Measurements from ENCODE around the gene KIF6.
"Not testable (repeated sequence)": the region's sequence is repeated elsewhere in the genome, so short reads cannot be mapped to it uniquely, and the experiment has no call there.

Gene KIF6

DNA sequence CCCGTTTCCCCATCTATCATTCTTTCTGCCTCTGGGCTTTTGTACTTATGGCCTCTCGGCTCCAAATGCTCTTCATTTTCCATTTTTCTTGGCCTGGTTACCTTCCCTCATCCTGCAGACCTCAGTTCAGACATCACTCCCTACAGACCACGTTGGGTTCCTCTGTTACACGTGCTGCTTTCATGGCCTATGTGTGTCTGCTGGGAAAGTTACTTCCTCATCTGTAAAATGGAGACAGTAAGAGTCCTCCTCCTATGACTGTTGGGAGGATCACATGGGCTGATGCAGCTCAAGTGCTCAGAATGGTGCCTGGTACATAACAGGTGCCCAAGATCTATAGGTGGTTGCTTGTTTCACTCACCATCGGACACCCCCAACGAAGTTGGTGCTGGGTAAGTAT is 424.5 kb downstream of the KIF6 start:
- DNase-seq (ENCODE audit: low read depth in 2 of 3, low spot score in 1 of 3), result no peak

DNA sequence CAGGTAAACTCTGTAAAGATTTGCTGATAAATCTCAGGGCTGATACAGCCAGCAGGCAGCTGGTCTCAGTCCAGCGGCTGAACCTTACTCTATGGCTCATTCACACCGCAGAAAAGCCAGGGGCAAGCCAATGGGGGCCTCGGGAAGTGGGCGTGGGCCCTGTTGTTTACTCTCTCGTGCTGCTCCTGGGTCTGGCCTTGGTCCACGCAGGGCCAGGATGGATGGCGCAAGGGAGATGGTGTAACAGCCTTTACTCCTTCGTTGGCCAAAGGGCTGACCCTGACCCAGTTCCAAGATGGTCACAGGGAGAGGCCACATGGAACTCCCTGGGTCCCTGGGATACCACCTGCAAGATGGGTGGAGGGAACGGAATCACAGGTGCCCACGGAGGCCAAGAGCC is 427.1 kb downstream of the KIF6 start:
- no peak for DNase-seq (ENCODE audit: low read depth in 2 of 3, low spot score in 1 of 3)

DNA sequence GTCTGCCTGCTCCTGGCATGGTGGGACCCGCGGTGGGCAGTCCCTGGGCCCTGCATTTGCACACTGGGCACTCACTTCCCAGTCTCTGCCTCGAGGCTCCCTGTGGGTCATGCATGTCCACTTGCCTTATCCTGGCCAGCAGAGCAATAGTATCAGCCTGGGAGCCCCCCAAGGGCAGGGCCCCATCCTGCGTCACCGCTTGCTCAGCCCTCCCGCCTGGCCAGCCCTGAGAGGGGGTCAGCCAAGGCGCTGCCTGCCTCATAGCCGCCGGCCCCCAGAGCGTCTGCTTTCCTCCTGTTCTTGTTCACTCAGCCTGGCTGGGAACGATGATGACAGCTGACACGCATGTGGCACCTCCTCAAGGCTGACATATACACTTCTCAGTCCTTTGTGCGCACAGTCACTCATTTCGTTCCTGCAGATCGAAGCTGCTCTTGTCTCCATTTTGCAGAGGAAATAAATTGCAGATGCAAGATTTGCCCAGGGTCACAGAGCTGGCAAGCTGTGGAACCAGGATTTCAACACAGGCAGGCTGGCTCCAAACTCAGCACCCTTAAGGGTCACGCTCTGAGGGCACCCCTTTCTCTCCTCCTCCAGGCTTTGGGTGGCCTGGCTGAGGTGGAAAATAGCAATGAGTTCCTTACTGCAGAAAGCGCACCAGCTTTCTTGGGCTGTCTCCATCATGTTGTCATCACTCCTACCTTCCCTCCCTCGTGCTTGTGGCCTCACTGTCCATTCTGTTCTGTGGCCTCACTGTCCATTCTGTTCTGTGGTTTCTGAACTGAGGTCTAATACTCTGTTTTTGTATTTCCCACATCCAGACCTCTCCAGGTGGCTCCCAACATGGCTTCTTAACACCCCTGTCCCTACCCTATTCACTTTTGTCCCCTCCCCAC is 428.2 kb downstream of the KIF6 start:
- DNase-seq (ENCODE audit: low read depth in 2 of 3, low spot score in 1 of 3), result no peak

DNA sequence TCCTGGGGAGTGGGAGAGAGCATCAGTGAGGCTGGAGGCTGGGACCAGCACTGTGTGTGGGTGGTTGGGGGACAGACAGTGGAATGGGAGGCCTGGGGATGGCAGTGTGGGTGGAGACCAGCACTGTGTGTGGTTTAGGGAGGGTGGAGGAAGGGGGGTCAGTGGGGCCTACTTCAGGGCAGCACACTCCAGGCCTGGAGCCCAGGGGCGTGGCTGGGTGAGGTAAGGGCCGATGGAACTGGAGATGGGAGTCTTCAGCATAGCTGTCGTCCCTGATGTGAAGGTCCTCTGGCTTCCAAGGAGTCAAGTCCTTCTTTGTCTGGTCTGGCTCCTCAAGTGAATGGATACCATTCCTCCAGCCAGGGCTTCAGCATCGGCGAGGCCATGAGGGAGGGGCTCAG is 429.6 kb downstream of the KIF6 start:
- no peak for DNase-seq (ENCODE audit: low read depth in 2 of 3, low spot score in 1 of 3)

DNA sequence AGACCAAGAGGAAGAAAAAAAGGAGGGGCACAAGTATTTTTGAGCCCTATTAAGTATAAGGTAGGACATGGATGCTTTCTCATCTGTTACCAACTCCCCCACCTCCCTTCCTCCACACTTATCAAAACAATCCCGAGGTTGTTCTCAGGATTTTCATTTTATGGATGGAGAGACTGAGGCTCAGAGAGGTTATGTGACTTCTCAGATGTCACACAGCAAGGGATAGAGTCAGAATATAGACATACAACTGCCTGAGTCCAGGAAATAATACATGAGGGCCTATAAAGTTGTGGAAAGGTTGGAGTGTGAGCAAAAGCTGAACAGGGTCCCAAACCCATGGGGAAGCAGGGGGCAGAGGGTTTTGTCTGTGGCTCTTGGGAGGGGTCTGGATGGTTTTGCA is 430.3 kb downstream of the KIF6 start:
- DNase-seq (ENCODE audit: low read depth in 2 of 3, low spot score in 1 of 3), result no peak

GRCh38 chr6:39294133-39294532 is 431.1 kb downstream of the KIF6 start:
- DNase-seq (ENCODE audit: low read depth in 2 of 3, low spot score in 1 of 3), result no peak

- no peak for DNase-seq (ENCODE audit: low read depth in 2 of 3, low spot score in 1 of 3)
These were observed 432.6 kb downstream of the KIF6 start for GRCh38 chr6:39292637-39293036.

- no peak for DNase-seq (ENCODE audit: low read depth in 2 of 3, low spot score in 1 of 3)
These were observed 435.7 kb downstream of the KIF6 start for GRCh38 chr6:39289490-39289889.

- DNase-seq (ENCODE audit: low read depth in 2 of 3, low spot score in 1 of 3), result no peak
These were observed 437.6 kb downstream of the KIF6 start for GRCh38 chr6:39287601-39288000.

- not testable (repeated sequence) for DNase-seq (ENCODE audit: low read depth in 2 of 3, low spot score in 1 of 3)
These were observed 438.6 kb downstream of the KIF6 start for GRCh38 chr6:39286596-39286995.

GRCh38 chr6:39282774-39283173 is 442.4 kb downstream of the KIF6 start:
- no peak for DNase-seq (ENCODE audit: low read depth in 2 of 3, low spot score in 1 of 3)

DNA sequence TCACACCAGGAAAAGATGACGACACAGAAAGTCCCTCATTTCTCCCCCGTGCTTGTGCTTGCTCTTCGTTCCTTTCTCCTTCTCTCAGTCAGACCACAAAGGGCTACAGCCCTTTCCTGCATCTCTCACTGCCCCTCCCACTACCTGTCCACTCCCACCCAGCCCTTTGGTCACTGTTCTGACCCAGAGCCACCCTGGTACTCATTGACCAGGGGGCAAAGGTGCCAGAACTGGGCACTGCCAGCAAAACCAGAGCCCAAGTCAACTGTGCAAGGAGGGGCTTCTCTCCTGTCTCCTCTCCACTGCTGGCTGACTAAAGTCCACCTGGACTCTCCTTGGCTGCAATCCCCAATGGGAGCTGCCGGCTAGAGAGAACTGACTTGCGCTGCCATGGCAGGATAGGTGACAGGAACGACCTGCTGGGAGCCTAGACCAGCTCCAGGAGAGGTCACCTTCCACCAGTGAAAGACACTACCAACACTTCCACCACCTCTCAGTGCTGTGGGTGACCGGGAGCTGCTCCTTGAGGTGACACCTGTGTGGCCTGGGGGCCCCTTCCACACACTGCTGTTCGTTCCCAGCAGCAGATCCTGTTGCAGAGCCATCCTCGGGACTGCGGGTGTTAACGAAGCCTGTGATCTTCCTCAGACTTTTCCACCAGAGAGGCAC is 443.8 kb downstream of the KIF6 start:
- DNase-seq (ENCODE audit: low read depth in 2 of 3, low spot score in 1 of 3), result no peak

- DNase-seq (ENCODE audit: low read depth in 2 of 3, low spot score in 1 of 3), result no peak
These were observed 444.9 kb downstream of the KIF6 start for GRCh38 chr6:39280247-39280731.

Measured in stimulated activated CD4-positive, alpha-beta T cell treated with anti-CD3 and anti-CD28 coated beads, Interleukin-12 subunit alpha, Interleukin-12 subunit beta, amount 100 ng/mL, for 48 hours (primary cell).